WI38 (cell line): ENCODE measurements around the gene AMIGO1.

Source experiments
- H3K4me3 ChIP-seq: 2 replicates; pipeline ENCODE4 v1.5.1; 2011; ENCODE audit warnings: low read depth, mild to moderate bottlenecking, control low read depth, low read length
- CTCF ChIP-seq: IDR thresholded peaks from 2 replicates; pipeline ENCODE4 v1.5.1; 2012; ENCODE audit warnings: low read depth, mild to moderate bottlenecking, control low read depth, low read length

Gene AMIGO1

GRCh38 chr1:109501644-109502363 lies 7.7 kb downstream of the AMIGO1 start:
- no peak overlapping the region for H3K4me3 ChIP-seq
- no peak for TF ChIP-seq CTCF

- no peak overlapping the region for H3K4me3 ChIP-seq
- no peak for TF ChIP-seq CTCF
Measured at GRCh38 chr1:109500941-109501381, 8.6 kb downstream of the AMIGO1 start.

GRCh38 chr1:109499661-109500536 lies 9.6 kb downstream of the AMIGO1 start:
- H3K4me3 ChIP-seq, result no peak overlapping the region
- peak; percentile 48 for TF ChIP-seq CTCF

- no peak for TF ChIP-seq CTCF
- no peak overlapping the region for H3K4me3 ChIP-seq
Measured at GRCh38 chr1:109499081-109499480, 10.4 kb downstream of the AMIGO1 start.

GRCh38 chr1:109498161-109498801 lies 11.2 kb downstream of the AMIGO1 start:
- TF ChIP-seq CTCF, result peak; percentile 54; the same call in 1 of the 2 replicates
- H3K4me3 ChIP-seq, result no peak overlapping the region

- TF ChIP-seq CTCF, result no peak
- H3K4me3 ChIP-seq, result no peak overlapping the region
Measured at GRCh38 chr1:109497449-109498160, 11.9 kb downstream of the AMIGO1 start.
